H9 (cell line): Measurements from ENCODE around the gene GABRB1. TPM values are rescaled to one million over a fixed set of nuclear protein-coding genes. Genes with fewer than 3 reads are reported as not detected.

Experiments
- DNase-seq: peaks from one replicate; pipeline ENCODE4 v3.0.0-alpha.2; 2017
- H2AFZ ChIP-seq: one replicate; pipeline ENCODE4 v1.6.1; 2013; ENCODE audit warnings: mild to moderate bottlenecking, low read length, control low read depth, moderate library complexity
- H2AK5ac ChIP-seq: 2 replicates; pipeline ENCODE4 v1.6.1; 2013; ENCODE audit warnings: low read length, control low read depth, mixed read lengths; ENCODE audit not compliant: insufficient read length
- H2BK120ac ChIP-seq: one replicate; pipeline ENCODE4 v1.6.1; 2013; ENCODE audit warnings: low read depth, mild to moderate bottlenecking, low read length, control low read depth, inconsistent platforms; ENCODE audit not compliant: poor library complexity, severe bottlenecking
- H2BK12ac ChIP-seq: 2 replicates; pipeline ENCODE4 v1.6.1; 2013; ENCODE audit warnings: low read length, control low read depth, mixed read lengths, low read depth; ENCODE audit not compliant: insufficient read length
- H2BK15ac ChIP-seq: 2 replicates; pipeline ENCODE4 v1.6.1; 2013; ENCODE audit warnings: low read depth, low read length, control low read depth
- H2BK20ac ChIP-seq: one replicate; pipeline ENCODE4 v1.6.1; 2013; ENCODE audit warnings: low read depth, mild to moderate bottlenecking, low read length, control low read depth, inconsistent platforms; ENCODE audit not compliant: poor library complexity, severe bottlenecking
- H2BK5ac ChIP-seq: 2 replicates; pipeline ENCODE4 v1.6.1; 2013; ENCODE audit warnings: low read length, control low read depth, mixed read lengths; ENCODE audit not compliant: insufficient read length
- H3K14ac ChIP-seq: 2 replicates; pipeline ENCODE4 v1.6.1; 2013; ENCODE audit warnings: low read length, control low read depth; ENCODE audit not compliant: insufficient read depth
- H3K18ac ChIP-seq: 2 replicates; pipeline ENCODE4 v1.6.1; 2013; ENCODE audit warnings: low read depth, mild to moderate bottlenecking, mixed read lengths, low read length, control low read depth; ENCODE audit not compliant: insufficient read length
- H3K23ac ChIP-seq: 2 replicates; pipeline ENCODE4 v1.6.1; 2013; ENCODE audit warnings: low read length, control low read depth, mixed read lengths, low read depth; ENCODE audit not compliant: insufficient read length
- H3K23me2 ChIP-seq: 2 replicates; pipeline ENCODE4 v1.6.1; 2013; ENCODE audit warnings: low read depth, mild to moderate bottlenecking, mixed read lengths, low read length, control low read depth; ENCODE audit not compliant: insufficient read length, poor library complexity, severe bottlenecking
- H3K27ac ChIP-seq: 2 replicates; pipeline ENCODE4 v1.5.1; 2013; ENCODE audit warnings: low read length, control low read depth, mixed read lengths, low read depth; ENCODE audit not compliant: insufficient read length
- H3K27me3 ChIP-seq: 2 replicates; pipeline ENCODE4 v1.6.1; 2013; ENCODE audit warnings: low read length, control low read depth, inconsistent platforms; ENCODE audit not compliant: insufficient read depth
- H3K4ac ChIP-seq: 2 replicates; pipeline ENCODE4 v1.6.1; 2013; ENCODE audit warnings: low read depth, mild to moderate bottlenecking, control low read depth, inconsistent platforms, low read length, moderate library complexity
- H3K4me1 ChIP-seq: 2 replicates; pipeline ENCODE4 v1.6.1; 2013; ENCODE audit warnings: low read length, control low read depth, inconsistent platforms; ENCODE audit not compliant: insufficient read depth
- H3K4me2 ChIP-seq: 2 replicates; pipeline ENCODE4 v1.6.1; 2013; ENCODE audit warnings: low read length, control low read depth, mixed read lengths; ENCODE audit not compliant: insufficient read length, insufficient read depth
- H3K56ac ChIP-seq: 2 replicates; pipeline ENCODE4 v1.6.1; 2013; ENCODE audit warnings: low read depth, mild to moderate bottlenecking, mixed read lengths, low read length, control low read depth; ENCODE audit not compliant: insufficient read length
- H3K79me1 ChIP-seq: 2 replicates; pipeline ENCODE4 v1.6.1; 2013; ENCODE audit warnings: low read depth, mild to moderate bottlenecking, moderate library complexity, low read length, control low read depth, inconsistent platforms; ENCODE audit not compliant: insufficient read depth, poor library complexity, severe bottlenecking
- H3K79me2 ChIP-seq: 2 replicates; pipeline ENCODE4 v1.6.1; 2013; ENCODE audit warnings: low read length, control low read depth, inconsistent platforms; ENCODE audit not compliant: insufficient read depth
- H3K9ac ChIP-seq: 2 replicates; pipeline ENCODE4 v1.6.1; 2013; ENCODE audit warnings: low read length, control low read depth, mixed read lengths; ENCODE audit not compliant: insufficient read length; ENCODE audit errors: extremely low read depth
- H3K9me3 ChIP-seq: one replicate; pipeline ENCODE4 v1.6.1; 2013; ENCODE audit warnings: low read depth, low read length, inconsistent platforms; ENCODE audit not compliant: control insufficient read depth
- H3T11ph ChIP-seq: one replicate; pipeline ENCODE4 v1.6.1; 2013; ENCODE audit warnings: mild to moderate bottlenecking, low read length, control low read depth, inconsistent platforms
- H4K20me1 ChIP-seq: one replicate; pipeline ENCODE4 v1.6.1; 2013; ENCODE audit not compliant: control insufficient read depth, insufficient read length, insufficient read depth
- H4K5ac ChIP-seq: 2 replicates; pipeline ENCODE4 v1.6.1; 2013; ENCODE audit warnings: low read depth, mild to moderate bottlenecking, mixed read lengths, low read length, control low read depth; ENCODE audit not compliant: insufficient read length
- H4K8ac ChIP-seq: replicated peaks from 2 replicates; pipeline ENCODE4 v1.6.1; 2013; ENCODE audit warnings: low read length, control low read depth, mixed read lengths, low read depth; ENCODE audit not compliant: insufficient read length
- H4K91ac ChIP-seq: 2 replicates; pipeline ENCODE4 v1.6.1; 2013; ENCODE audit warnings: low read depth, mild to moderate bottlenecking, moderate library complexity, mixed read lengths, low read length, control low read depth; ENCODE audit not compliant: insufficient read length
- H3K27ac Mint-ChIP-seq, 3 experiments: 2 replicates in 2 of 3; 3 replicates in 1 of 3; pipeline ENCODE4 v1.8.0; 2020 to 2021; ENCODE audit warnings: mixed read lengths in 3 of 3, mild to moderate bottlenecking in 1 of 3, moderate library complexity in 1 of 3
- H3K27me3 Mint-ChIP-seq: 2 replicates; pipeline ENCODE4 v1.8.0; 2021; ENCODE audit warnings: low read depth, mild to moderate bottlenecking, moderate library complexity, mixed read lengths
- H3K36me3 Mint-ChIP-seq, 3 experiments: 2 replicates in 2 of 3; 3 replicates in 1 of 3; pipeline ENCODE4 v1.8.0; 2020 to 2021; ENCODE audit warnings: low read depth in 3 of 3, mixed read lengths in 3 of 3; ENCODE audit not compliant: insufficient read depth in 1 of 3
- H3K4me1 Mint-ChIP-seq, 2 experiments: 2 replicates each; pipeline ENCODE4 v1.8.0; 2020; ENCODE audit warnings: mixed read lengths in 2 of 2
- H3K4me3 Mint-ChIP-seq, 2 experiments: 2 replicates in 1 of 2; 3 replicates in 1 of 2; pipeline ENCODE4 v1.8.0; 2020 to 2021; ENCODE audit warnings: mild to moderate bottlenecking in 2 of 2, mixed read lengths in 2 of 2, moderate library complexity in 1 of 2
- H3K9me3 Mint-ChIP-seq, 2 experiments: 2 replicates in 1 of 2; 3 replicates in 1 of 2; pipeline ENCODE4 v1.8.0; 2020; ENCODE audit warnings: mild to moderate bottlenecking in 2 of 2, mixed read lengths in 2 of 2, moderate library complexity in 1 of 2
- total RNA-seq: library from RNA; stranded (reverse); gene quantifications from 2 replicates; pipeline ENCODE4 v1.2.1, GENCODE V29; 2021
- TF ChIP-seq, protein P1 (sequence below): fragments of 200-600 bp; sonication (generic); conservative IDR thresholded peaks from 3 replicates; pipeline ENCODE4 v1.8.0; 2021; ENCODE audit warnings: antibody characterized with exemption, mild to moderate bottlenecking

The GABRB1 gene
- total RNA-seq, 1 experiment from 2014 or later: 0.39 TPM

DNA sequence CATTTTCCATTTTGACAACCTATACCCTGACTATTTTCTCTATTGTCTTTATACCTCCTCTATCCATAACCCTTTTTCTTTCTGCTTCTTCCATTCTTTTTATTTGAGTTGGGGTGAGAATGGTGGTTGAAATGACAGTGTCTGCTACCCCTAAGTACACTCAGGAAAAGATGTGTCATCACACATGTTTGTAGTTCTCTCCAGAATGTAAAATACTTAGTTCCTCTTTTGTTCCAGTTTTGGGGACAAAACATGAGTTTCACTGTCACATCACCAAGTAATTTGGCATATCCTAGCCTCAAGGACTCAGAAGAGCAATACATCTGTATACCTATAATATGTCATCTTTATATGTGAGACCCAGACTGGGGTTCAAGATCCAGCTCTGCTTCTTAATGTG lies 341.8 kb downstream of the GABRB1 start:
- Histone ChIP-seq H2BK15ac (no peak overlapping the region), H4K8ac (no peak overlapping the region), H3K4me1 (no peaks in the 10 kb centered on the region), H3K9me3 (no peaks in the 10 kb centered on the region), H3T11ph (no peak overlapping the region), H3K18ac (no peak overlapping the region), H3K4me2 (no peak overlapping the region), H3K79me2 (no peaks in the 10 kb centered on the region), H2AFZ (no peak overlapping the region), H2AK5ac (no peak overlapping the region), H3K23ac (no peak overlapping the region), H3K27me3 (no peaks in the 10 kb centered on the region), H3K4ac (no peak overlapping the region), H4K5ac (no peak overlapping the region), H2BK120ac (no peak overlapping the region), H3K56ac (no peak overlapping the region), H3K14ac (no peak overlapping the region), H3K27ac (no peak overlapping the region), H4K20me1 (no peaks in the 10 kb centered on the region), H3K79me1 (no peaks in the 10 kb centered on the region), H2BK20ac (no peak overlapping the region), H2BK12ac (no peak overlapping the region), H3K23me2 (no peaks in the 10 kb centered on the region), H2BK5ac (no peak overlapping the region), H4K91ac (no peak overlapping the region), H3K9ac (no peak overlapping the region)
- H3K4me3 Mint-ChIP-seq: no peak overlapping the region
- peaks cover 0 to 1% (median 0%) of the 10 kb centered on the region in 3 experiments; a peak in 1 of 7 replicates for H3K36me3 Mint-ChIP-seq
- H3K4me1 Mint-ChIP-seq: no peaks in the 10 kb centered on the region
- TF ChIP-seq, protein P1, sequence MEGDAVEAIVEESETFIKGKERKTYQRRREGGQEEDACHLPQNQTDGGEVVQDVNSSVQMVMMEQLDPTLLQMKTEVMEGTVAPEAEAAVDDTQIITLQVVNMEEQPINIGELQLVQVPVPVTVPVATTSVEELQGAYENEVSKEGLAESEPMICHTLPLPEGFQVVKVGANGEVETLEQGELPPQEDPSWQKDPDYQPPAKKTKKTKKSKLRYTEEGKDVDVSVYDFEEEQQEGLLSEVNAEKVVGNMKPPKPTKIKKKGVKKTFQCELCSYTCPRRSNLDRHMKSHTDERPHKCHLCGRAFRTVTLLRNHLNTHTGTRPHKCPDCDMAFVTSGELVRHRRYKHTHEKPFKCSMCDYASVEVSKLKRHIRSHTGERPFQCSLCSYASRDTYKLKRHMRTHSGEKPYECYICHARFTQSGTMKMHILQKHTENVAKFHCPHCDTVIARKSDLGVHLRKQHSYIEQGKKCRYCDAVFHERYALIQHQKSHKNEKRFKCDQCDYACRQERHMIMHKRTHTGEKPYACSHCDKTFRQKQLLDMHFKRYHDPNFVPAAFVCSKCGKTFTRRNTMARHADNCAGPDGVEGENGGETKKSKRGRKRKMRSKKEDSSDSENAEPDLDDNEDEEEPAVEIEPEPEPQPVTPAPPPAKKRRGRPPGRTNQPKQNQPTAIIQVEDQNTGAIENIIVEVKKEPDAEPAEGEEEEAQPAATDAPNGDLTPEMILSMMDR: no peak
- peaks cover 6 to 9% of the 10 kb centered on the region in 2 experiments; a peak in 4 of 5 replicates for H3K9me3 Mint-ChIP-seq
- no peaks in the 10 kb centered on the region; the same call in none of the 2 replicates for H3K27me3 Mint-ChIP-seq
- DNase-seq: no peak
- H3K27ac Mint-ChIP-seq: no peak overlapping the region
